K562 (cell line): Measurements from ENCODE around the gene ZNF180. TPM values are rescaled to one million over a fixed set of nuclear protein-coding genes. Genes with fewer than 3 reads are reported as not detected.

ENCODE experiments used
- ATAC-seq: fragments of 200-7000 bp; cut with Tn5 transposase; 3 replicates; pipeline ENCODE4 v1.9.1; 2020; ENCODE audit warnings: moderate library complexity
- BruUV-seq: library from RNA; stranded (reverse); fragments of 400-500 nt; replicated peaks from 2 replicates; lab custom pipeline; 2021; lab: Mats Ljungman, UMichigan
- CTCF ChIA-PET: fragments of 300-600 bp; formaldehyde crosslinking; extraction: SDS; loops from one replicate; lab custom pipeline; 2021; ENCODE audit warnings: low intra/inter-chr PET ratio; lab: Yijun Ruan, JAX
- POLR2A ChIA-PET: fragments of 300-600, 350-650 bp; sonication (Branson Sonifier 250); formaldehyde crosslinking; extraction: SDS; loops from one replicate; lab custom pipeline; 2021; ENCODE audit warnings: antibody characterized with exemption, inconsistent platforms; lab: Yijun Ruan, JAX
- DNase-seq, 4 experiments: peaks; one replicate each; pipeline versions ENCODE4 v3.0.0 to v3.0.0-alpha.2; 2011 to 2018; ENCODE audit warnings: low spot score in 3 of 4, mixed read lengths in 3 of 4; ENCODE audit errors: extremely low read depth in 1 of 4
- FAIRE-seq: peaks from 2 replicates; lab custom pipeline; 2011; peaks lifted over from hg19 to GRCh38; lab: Jason Lieb, UNC
- H2AFZ ChIP-seq: 2 replicates; pipeline ENCODE4 v1.6.0; 2011; ENCODE audit warnings: low read depth, low read length, control low read depth, inconsistent platforms
- H3K27ac ChIP-seq: fragments of 200-600 bp; 3 replicates; pipeline ENCODE4 v1.8.0; 2011; ENCODE audit warnings: low read depth, mild to moderate bottlenecking, control low read depth, inconsistent platforms, low read length, moderate library complexity, mixed read lengths; ENCODE audit errors: extremely low read depth
- H3K27me3 ChIP-seq, 2 experiments: fragments of 300-600 bp in 1 of 2; 2 replicates in 1 of 2; 3 replicates in 1 of 2; pipeline versions ENCODE4 v1.6.0 to v1.8.0; 2011; ENCODE audit warnings: inconsistent platforms in 2 of 2, low read length in 2 of 2, mild to moderate bottlenecking in 1 of 2, mixed read lengths in 1 of 2, moderate library complexity in 1 of 2; ENCODE audit not compliant: control insufficient read depth in 2 of 2, insufficient read depth in 2 of 2
- H3K36me3 ChIP-seq: fragments of 300-600 bp; 3 replicates; pipeline ENCODE4 v1.8.0; 2011; ENCODE audit warnings: mild to moderate bottlenecking, low read length, inconsistent platforms; ENCODE audit not compliant: control insufficient read depth, insufficient read depth
- H3K4me1 ChIP-seq, 2 experiments: fragments of 200-600 bp in 1 of 2; replicated peaks in 1 of 2; 2 replicates in 1 of 2; 3 replicates in 1 of 2; pipeline versions ENCODE4 v1.5.1 to v1.8.0; 2011; ENCODE audit warnings: inconsistent platforms in 2 of 2, low read length in 2 of 2, mild to moderate bottlenecking in 1 of 2, mixed read lengths in 1 of 2, moderate library complexity in 1 of 2; ENCODE audit not compliant: control insufficient read depth in 2 of 2, insufficient read depth in 2 of 2
- H3K4me2 ChIP-seq: 2 replicates; pipeline ENCODE4 v1.6.1; 2011; ENCODE audit warnings: low read length, control low read depth, inconsistent platforms, mixed read lengths; ENCODE audit not compliant: insufficient read depth
- H3K4me3 ChIP-seq: fragments of 200-600 bp; sonication (generic), shearing (Covaris generic); 2 replicates; pipeline ENCODE4 v1.5.1; 2016; ENCODE audit warnings: control low read depth, inconsistent platforms
- H3K79me2 ChIP-seq: fragments of 200-600 bp; 3 replicates; pipeline ENCODE4 v1.8.0; 2011; ENCODE audit warnings: low read length, inconsistent platforms; ENCODE audit not compliant: control insufficient read depth, insufficient read depth
- H3K9ac ChIP-seq, 2 experiments: 2 replicates each; pipeline versions ENCODE4 v1.6.0 to v1.6.1; 2011; ENCODE audit warnings: low read depth in 2 of 2, low read length in 2 of 2, control low read depth in 1 of 2, inconsistent platforms in 1 of 2, mild to moderate bottlenecking in 1 of 2, mixed read lengths in 1 of 2; ENCODE audit not compliant: insufficient read depth in 1 of 2
- H3K9me1 ChIP-seq: one replicate; pipeline ENCODE4 v1.6.0; 2011; ENCODE audit warnings: inconsistent platforms, mild to moderate bottlenecking, low read length, moderate library complexity; ENCODE audit not compliant: control insufficient read depth, insufficient read depth
- H3K9me3 ChIP-seq: replicated peaks from 2 replicates; pipeline ENCODE4 v1.5.1; 2011; ENCODE audit warnings: low read depth, low read length, inconsistent platforms; ENCODE audit not compliant: control insufficient read depth, insufficient read depth
- H4K20me1 ChIP-seq: replicated peaks from 2 replicates; pipeline ENCODE4 v1.6.1; 2011; ENCODE audit warnings: low read length, inconsistent platforms, mixed read lengths; ENCODE audit not compliant: control insufficient read depth, insufficient read depth
- ADNP ChIP-seq: fragments of 200-800 bp; sonication (Bioruptor generic); IDR thresholded peaks from 2 replicates; pipeline ENCODE4 v1.6.1; 2016; ENCODE audit warnings: missing genetic modification characterization, missing compliant biosample characterization
- CBX1 ChIP-seq: sonication (generic); IDR thresholded peaks from 2 replicates; pipeline ENCODE4 v1.6.1; 2016; ENCODE audit warnings: antibody characterized with exemption, low read depth, mild to moderate bottlenecking
- CEBPG ChIP-seq, 3 experiments: fragments of 200-800 bp in 1 of 3; sonication (Bioruptor generic) in 1 of 3; sonication (generic) in 1 of 3; formaldehyde crosslinking in 1 of 3; IDR thresholded peaks in 2 of 3; conservative IDR thresholded peaks in 1 of 3; 2 replicates each; pipeline versions ENCODE4 v1.6.1 to v1.8.0; 2016 to 2022; ENCODE audit warnings: missing compliant biosample characterization in 2 of 3, missing genetic modification characterization in 2 of 3, mild to moderate bottlenecking in 1 of 3, missing genetic modification reagents in 1 of 3
- MCM7 ChIP-seq, 2 experiments: fragments of 450-650 bp; IDR thresholded peaks; 2 replicates each; pipeline ENCODE4 v1.6.1; 2016 to 2018
- THAP12 ChIP-seq: fragments of 250-450 bp; sonication (Bioruptor Pico); IDR thresholded peaks from 2 replicates; pipeline ENCODE4 v1.9.0; 2021; ENCODE audit warnings: mild to moderate bottlenecking, inconsistent platforms
- WGBS: fragments of 100-300 bp; shearing (Covaris generic); methylation state at CpG from one replicate; pipeline ENCODE4 v1.1.6; 2016; ENCODE audit warnings: low coverage, mixed read lengths; ENCODE audit not compliant: insufficient coverage; ENCODE audit errors: missing lambda C conversion rate; 5-methylcytosine and 5-hydroxymethylcytosine counted together
- in situ Hi-C: fragments of 300-500 bp; cut with MboI; formaldehyde crosslinking; loops from 4 replicates; pipeline ENCODE4 v1.15.0; 2018; ENCODE audit warnings: inconsistent platforms, mixed read lengths
- intact Hi-C: fragments of 100-400 bp; cut with micrococcal nuclease; formaldehyde crosslinking; loops from 2 replicates; pipeline ENCODE4 v1.14.2; 2022
- polyA plus RNA-seq, 8 experiments: library from polyadenylated mRNA; depleted of rRNA in 4 of 8; stranded (reverse) in 5 of 8; unstranded in 3 of 8; fragments of >200 nt; fragmentation: Nextera tagmentation in 2 of 8; fragmentation: Illumina TruSeq in 1 of 8; extraction: Ambion mirVana in 2 of 8; extraction: Trizol in 1 of 8; gene quantifications; 2 replicates each; pipeline versions ENCODE4 v1.2.1 to v1.2.3, GENCODE V29; 2011 to 2014; ENCODE audit warnings: inconsistent platforms in 1 of 8, missing spikeins in 1 of 8
- total RNA-seq, 7 experiments: library from RNA; depleted of rRNA in 6 of 7; stranded (reverse); fragments of >200 nt in 6 of 7; fragmentation: Illumina TruSeq in 2 of 7; extraction: Trizol in 2 of 7; gene quantifications; 2 replicates each; pipeline versions ENCODE4 v1.2.1 to v1.2.3, GENCODE V29; 2011 to 2021; ENCODE audit warnings: low replicate concordance in 1 of 7

ZNF180 gene
- total and polyA plus RNA-seq, 9 of the 15 experiments (the other 6 are each of a cell fraction or from before 2014, with no cell fraction given) = 1.8 to 8.7 (median 5.9) TPM

GRCh38 chr19:44540736-44541135 lies 40.4 kb upstream of the ZNF180 start:
- BruUV-seq = no TSS peak
- Histone ChIP-seq H3K79me2 (no peaks in the 10 kb centered on the region), H2AFZ (no peak overlapping the region), H3K9ac (no peak overlapping the region), H3K4me1 (no peaks in the 10 kb centered on the region), H4K20me1 (no peaks in the 10 kb centered on the region), H3K4me3 (no peak overlapping the region), H3K9me3 (no peaks in the 10 kb centered on the region), H3K9me1 (no peaks in the 10 kb centered on the region), H3K27ac (no peak overlapping the region), H3K36me3 (no peaks in the 10 kb centered on the region), H3K27me3 (no peaks in the 10 kb centered on the region; a peak in 1 of 5 replicates), H3K4me2 (no peak overlapping the region)
- ChIA-PET POLR2A (interaction anchor here (1.0 kb wide), 1 partner anchor 40 kb away, joined by 3 read pairs; the partner anchor contains the start of gene ZNF180), CTCF (no interaction called here)
- TF ChIP-seq MCM7 (IDR thresholded peaks at IDR 0.05) (no peak), CBX1 (no peak), ADNP (no peak)
- WGBS = 13% methylated on average over 5 of the region's 8 CpGs
- intact Hi-C loops (no loop called here), in situ Hi-C loops (no loop called here)
- ATAC-seq (no peak), FAIRE-seq (no peak), DNase-seq (no peak)

- Histone ChIP-seq H3K4me3 (no peak overlapping the region), H3K27me3 (no peaks in the 10 kb centered on the region; a peak in 1 of 5 replicates), H3K9me3 (no peaks in the 10 kb centered on the region), H3K9ac (no peak overlapping the region), H3K79me2 (no peaks in the 10 kb centered on the region), H3K36me3 (no peaks in the 10 kb centered on the region), H3K4me2 (no peak overlapping the region), H2AFZ (no peak overlapping the region), H3K27ac (no peak overlapping the region), H3K4me1 (no peaks in the 10 kb centered on the region), H3K9me1 (no peaks in the 10 kb centered on the region), H4K20me1 (no peaks in the 10 kb centered on the region)
- 0% methylated on average over 6 of the region's 6 CpGs for WGBS
- POLR2A ChIA-PET = interaction anchor here (1.0 to 1.3 kb wide), 2 partner anchors 10 to 40 kb away, joined by 3 to 4 read pairs; partner anchors contain the start of gene ZNF180
- ATAC-seq (no peak), FAIRE-seq (no peak), DNase-seq (no peak)
- TF ChIP-seq CEBPG (CRISPR knock-in tag; IDR thresholded peaks at IDR 0.05) (no peak), CEBPG (tag; conservative IDR thresholded peaks at IDR 0.05 in 1 of 2, IDR thresholded peaks at IDR 0.05 in 1 of 2) (0 out of 4 replicates have a peak, but pooled peaks of 1 of the 2 experiments have one; percentile 5), THAP12 (no peak)
- intact Hi-C loops (no loop called here), in situ Hi-C loops (no loop called here)
- no TSS peak for BruUV-seq
- CTCF ChIA-PET = no interaction called here
Observed at GRCh38 chr19:44539991-44540390, 39.7 kb upstream of the ZNF180 start.
